H1 (cell line): ENCODE results near the gene CACNA2D1. TPM values are rescaled to one million over a fixed set of nuclear protein-coding genes. Genes with fewer than 3 reads are reported as not detected.

ENCODE experiments used
- CTCF ChIA-PET: fragments of 300-600 bp; sonication (Branson Sonifier 250); formaldehyde crosslinking; loops from one replicate; lab custom pipeline; 2021; ENCODE audit not compliant: partially characterized antibody; lab: Charles Lee
- POLR2A ChIA-PET: fragments of 300-600 bp; sonication (Branson Sonifier 250); formaldehyde crosslinking; loops from one replicate; lab custom pipeline; 2021; ENCODE audit warnings: inconsistent platforms; ENCODE audit not compliant: partially characterized antibody; lab: Charles Lee
- DNase-seq, 2 experiments: peaks; one replicate each; pipeline versions ENCODE4 v3.0.0 to v3.0.0-alpha.2; 2010 to 2022; ENCODE audit warnings: low spot score in 2 of 2, low read depth in 1 of 2, mixed read lengths in 1 of 2
- FAIRE-seq: peaks from 2 replicates; lab custom pipeline; 2011; peaks lifted over from hg19 to GRCh38; lab: Jason Lieb, UNC
- H2AFZ ChIP-seq: 2 replicates; pipeline ENCODE4 v1.8.1; 2012; ENCODE audit warnings: low read length, inconsistent platforms
- H2AK5ac ChIP-seq: 2 replicates; pipeline ENCODE4 v1.6.1; 2013; ENCODE audit warnings: low read depth, low read length
- H2BK120ac ChIP-seq: replicated peaks from 2 replicates; pipeline ENCODE3; 2013; ENCODE audit warnings: low read depth, low read length, inconsistent platforms
- H2BK12ac ChIP-seq: 2 replicates; pipeline ENCODE4 v1.6.1; 2013; ENCODE audit warnings: low read depth, low read length
- H2BK15ac ChIP-seq: 2 replicates; pipeline ENCODE4 v1.6.1; 2013; ENCODE audit warnings: low read length
- H2BK20ac ChIP-seq: 2 replicates; pipeline ENCODE4 v1.6.1; 2013; ENCODE audit warnings: low read length
- H2BK5ac ChIP-seq: 2 replicates; pipeline ENCODE4 v1.6.1; 2013; ENCODE audit warnings: low read depth, low read length
- H3K14ac ChIP-seq: 2 replicates; pipeline ENCODE4 v1.6.1; 2013; ENCODE audit warnings: inconsistent platforms; ENCODE audit not compliant: insufficient read length
- H3K18ac ChIP-seq: 2 replicates; pipeline ENCODE4 v1.6.1; 2013; ENCODE audit warnings: low read length; ENCODE audit errors: extremely low read depth
- H3K23ac ChIP-seq: 2 replicates; pipeline ENCODE4 v1.6.1; 2013; ENCODE audit warnings: inconsistent platforms; ENCODE audit not compliant: insufficient read length
- H3K23me2 ChIP-seq: 2 replicates; pipeline ENCODE4 v1.6.1; 2013; ENCODE audit warnings: low read depth, low read length
- H3K27ac ChIP-seq: 2 replicates; pipeline ENCODE4 v1.6.1; 2011; ENCODE audit warnings: low read depth, low read length, inconsistent platforms
- H3K27me3 ChIP-seq, 4 experiments: replicated peaks in 1 of 4; 1 replicate in 1 of 4; 2 replicates in 3 of 4; pipeline versions ENCODE4 v1.6.1 to v1.8.1; 2011 to 2013; ENCODE audit warnings: low read length in 3 of 4, mild to moderate bottlenecking in 3 of 4, inconsistent platforms in 2 of 4, mixed read lengths in 2 of 4, moderate library complexity in 1 of 4; ENCODE audit not compliant: control insufficient read depth in 3 of 4, insufficient read depth in 3 of 4; ENCODE audit errors: extremely low read depth in 1 of 4
- H3K36me3 ChIP-seq, 4 experiments: 2 replicates each; pipeline versions ENCODE4 v1.6.1 to v1.8.1; 2011 to 2013; ENCODE audit warnings: mild to moderate bottlenecking in 4 of 4, low read length in 3 of 4, moderate library complexity in 2 of 4, control low read depth in 1 of 4, inconsistent platforms in 1 of 4; ENCODE audit not compliant: insufficient read depth in 4 of 4, control insufficient read depth in 2 of 4
- H3K4ac ChIP-seq: replicated peaks from 2 replicates; pipeline ENCODE3; 2013; ENCODE audit warnings: low read length, low read depth, mixed read lengths, inconsistent platforms; ENCODE audit not compliant: insufficient read length
- H3K4me1 ChIP-seq, 4 experiments: replicated peaks in 1 of 4; 1 replicate in 1 of 4; 2 replicates in 3 of 4; pipeline versions ENCODE4 v1.6.1 to v1.8.1; 2011 to 2013; ENCODE audit warnings: low read length in 3 of 4, inconsistent platforms in 2 of 4, mixed read lengths in 1 of 4; ENCODE audit not compliant: insufficient read depth in 4 of 4, control insufficient read depth in 3 of 4
- H3K4me2 ChIP-seq, 2 experiments: 2 replicates each; pipeline versions ENCODE4 v1.6.1 to v1.8.1; 2011 to 2013; ENCODE audit warnings: low read depth in 2 of 2, low read length in 2 of 2, control low read depth in 1 of 2, inconsistent platforms in 1 of 2, mild to moderate bottlenecking in 1 of 2; ENCODE audit not compliant: insufficient read depth in 1 of 2
- H3K4me3 ChIP-seq, 4 experiments: fragments of 200-600, 300-600 bp in 1 of 4; sonication (generic), shearing (Covaris generic), sonication (Bioruptor Twin) in 1 of 4; 2 replicates each; pipeline versions ENCODE4 v1.5.1 to v1.8.1; 2011 to 2016; ENCODE audit warnings: low read length in 4 of 4, low read depth in 3 of 4, control low read depth in 2 of 4, inconsistent platforms in 2 of 4, mild to moderate bottlenecking in 2 of 4, mixed read lengths in 1 of 4, moderate library complexity in 1 of 4; ENCODE audit not compliant: insufficient read depth in 2 of 4; ENCODE audit errors: extremely low read depth in 1 of 4
- H3K56ac ChIP-seq: replicated peaks from 2 replicates; pipeline ENCODE3; 2013; ENCODE audit warnings: low read depth, mild to moderate bottlenecking, mixed read lengths, low read length, inconsistent platforms; ENCODE audit not compliant: insufficient read length
- H3K79me1 ChIP-seq: 2 replicates; pipeline ENCODE4 v1.6.1; 2013; ENCODE audit warnings: low read depth, low read length, control low read depth
- H3K79me2 ChIP-seq, 2 experiments: 2 replicates each; pipeline versions ENCODE4 v1.6.1 to v1.8.1; 2012 to 2013; ENCODE audit warnings: low read length in 2 of 2, mild to moderate bottlenecking in 2 of 2, inconsistent platforms in 1 of 2; ENCODE audit not compliant: insufficient read depth in 2 of 2, control insufficient read depth in 1 of 2
- H3K9ac ChIP-seq, 4 experiments: replicated peaks in 1 of 4; 1 replicate in 1 of 4; 2 replicates in 3 of 4; pipeline versions ENCODE4 v1.6.1 to v1.8.1; 2011 to 2013; ENCODE audit warnings: low read depth in 3 of 4, low read length in 3 of 4, control low read depth in 2 of 4, mild to moderate bottlenecking in 2 of 4, moderate library complexity in 2 of 4, inconsistent platforms in 1 of 4; ENCODE audit errors: extremely low read depth in 1 of 4
- H3K9me3 ChIP-seq, 2 experiments: 2 replicates each; pipeline versions ENCODE4 v1.6.1 to v1.8.1; 2012 to 2013; ENCODE audit warnings: mild to moderate bottlenecking in 2 of 2, moderate library complexity in 2 of 2, control low read depth in 1 of 2, inconsistent platforms in 1 of 2, low read depth in 1 of 2, low read length in 1 of 2, mixed read lengths in 1 of 2; ENCODE audit not compliant: insufficient read depth in 2 of 2
- H4K20me1 ChIP-seq, 2 experiments: replicated peaks in 1 of 2; 2 replicates each; pipeline versions ENCODE3 to v1.8.1; 2011 to 2013; ENCODE audit warnings: inconsistent platforms in 2 of 2, low read length in 2 of 2, mild to moderate bottlenecking in 1 of 2; ENCODE audit not compliant: insufficient read depth in 2 of 2, control insufficient read depth in 1 of 2
- H4K5ac ChIP-seq: 2 replicates; pipeline ENCODE4 v1.6.1; 2013; ENCODE audit warnings: low read length, low read depth, mixed read lengths, inconsistent platforms; ENCODE audit not compliant: insufficient read length
- H4K8ac ChIP-seq: 2 replicates; pipeline ENCODE4 v1.8.0; 2013; ENCODE audit warnings: mild to moderate bottlenecking, moderate library complexity, low read length, inconsistent platforms; ENCODE audit not compliant: insufficient read depth; ENCODE audit errors: extremely low read depth
- H4K91ac ChIP-seq: replicated peaks from 2 replicates; pipeline ENCODE3; 2013; ENCODE audit warnings: low read length, mixed read lengths, inconsistent platforms; ENCODE audit not compliant: insufficient read length
- CEBPB ChIP-seq: IDR thresholded peaks from 2 replicates; pipeline ENCODE4 v1.6.1; 2012; ENCODE audit warnings: low read depth, low read length
- KDM5A ChIP-seq: fragments of 200-600 bp; IDR thresholded peaks from 2 replicates; pipeline ENCODE4 v1.7.1; 2012; ENCODE audit warnings: mild to moderate bottlenecking, low read length, inconsistent platforms, mixed read lengths
- MAFK ChIP-seq: IDR thresholded peaks from 2 replicates; pipeline ENCODE4 v1.6.1; 2012; ENCODE audit warnings: low read depth, mild to moderate bottlenecking, improper control_type of control experiment, low read length
- polyA plus RNA-seq, 7 experiments: library from polyadenylated mRNA; depleted of rRNA in 3 of 7; stranded (reverse) in 5 of 7; unstranded in 2 of 7; fragments of >200 nt in 5 of 7; fragments of 200-250 nt in 2 of 7; gene quantifications; 1 replicate in 5 of 7; 2 replicates in 1 of 7; 4 replicates in 1 of 7; pipeline versions ENCODE4 v1.2.1 to v1.2.3, GENCODE V29; 2011 to 2013; ENCODE audit warnings: missing spikeins in 2 of 7, mixed read lengths in 2 of 7
- total RNA-seq: library from RNA; stranded (reverse); fragmentation: NEBNext Ultra II Directional; extraction: Animal tissue kit (Norgen Biotek cat#: 25700); gene quantifications from 2 replicates; pipeline ENCODE4 v1.2.1, GENCODE V29; 2021

Gene CACNA2D1
- total and polyA plus RNA-seq, 2 of the 8 experiments (the other 6 are each of a cell fraction or from before 2014, with no cell fraction given) = 4.3 to 27.3 TPM

DNA sequence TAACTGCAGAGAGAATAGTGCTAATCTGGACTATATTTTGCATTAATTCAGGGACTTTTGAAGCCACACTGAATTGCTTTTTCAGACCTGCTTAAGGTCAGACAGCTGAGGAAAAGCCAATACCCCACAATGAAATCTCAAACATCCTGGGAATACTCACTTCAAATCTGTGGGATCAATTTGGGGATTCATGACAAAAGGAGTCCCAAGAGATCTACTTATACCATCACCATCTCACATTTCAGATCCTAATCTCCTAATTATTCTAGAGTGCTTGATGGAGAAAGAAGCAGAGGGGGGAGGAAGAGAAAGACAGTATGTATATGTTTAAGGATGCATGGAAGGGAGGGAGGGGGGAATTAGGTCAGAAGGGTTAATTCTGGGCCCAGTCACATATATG is 202.2 kb downstream of the CACNA2D1 start:
- no peak overlapping the region for H3K9ac ChIP-seq
- no peak overlapping the region for H3K14ac ChIP-seq
- H2BK120ac ChIP-seq = no peak overlapping the region
- no peak overlapping the region for H2AK5ac ChIP-seq
- H4K8ac ChIP-seq = no peak overlapping the region
- no peaks in the 10 kb centered on the region for H3K4me1 ChIP-seq
- CTCF ChIA-PET = interaction anchor here (0.7 kb wide), 1 partner anchor 906 kb away, joined by 3 read pairs; no protein-coding TSS in a partner anchor
- H3K9me3 ChIP-seq = no peaks in the 10 kb centered on the region
- H3K27ac ChIP-seq = no peak overlapping the region
- H3K4ac ChIP-seq = no peak overlapping the region
- no peak overlapping the region for H2AFZ ChIP-seq
- H3K4me3 ChIP-seq = no peak overlapping the region
- H2BK12ac ChIP-seq = no peak overlapping the region
- no peaks in the 10 kb centered on the region for H3K79me1 ChIP-seq
- no peak for DNase-seq
- no peak overlapping the region for H3K56ac ChIP-seq
- no peak for TF ChIP-seq KDM5A
- no peak for TF ChIP-seq MAFK
- TF ChIP-seq CEBPB = no peak
- TF ChIP-seq, all 59 proteins: peak for 0
- Histone ChIP-seq H3K79me2 (no peaks in the 10 kb centered on the region; a peak in 1 of 4 replicates), H4K20me1 (no peaks in the 10 kb centered on the region), H3K4me2 (no peak overlapping the region), H2BK15ac (no peak overlapping the region), H3K36me3 (no peaks in the 10 kb centered on the region), H3K23ac (no peak overlapping the region), H2BK5ac (no peak overlapping the region), H3K18ac (no peak overlapping the region), H3K23me2 (no peaks in the 10 kb centered on the region), H3K27me3 (no peaks in the 10 kb centered on the region), H2BK20ac (no peak overlapping the region), H4K5ac (no peak overlapping the region), H4K91ac (no peak overlapping the region)
- POLR2A ChIA-PET = no interaction called here
- FAIRE-seq = no peak
